Measurements from ENCODE around the gene PDGFC. TPM values are rescaled to one million over a fixed set of nuclear protein-coding genes. Genes with fewer than 3 reads are reported as not detected.

Gene PDGFC
- total RNA-seq, 1 experiment from 2014 or later: 4.5 TPM

GRCh38 chr4:156771171-156771837 lies 200.3 kb downstream of the PDGFC start:
- no peak overlapping the region for H2BK20ac ChIP-seq (ENCODE audit: low read depth, low read length, poor library complexity, severe bottlenecking)
- no peak overlapping the region for H3K23ac ChIP-seq (ENCODE audit: insufficient read length, low read depth, low read length)
- peak overlapping the region; percentile 31 for H3K27ac ChIP-seq (ENCODE audit: insufficient read length, low read depth, low read length)
- no peak overlapping the region; the same call in 1 of the 2 replicates for H3K14ac ChIP-seq (ENCODE audit: insufficient read depth, low read length)
- H3K4me3 Mint-ChIP-seq: no peak overlapping the region
- no peak overlapping the region for H2BK5ac ChIP-seq (ENCODE audit: insufficient read length, low read length)
- H3T11ph ChIP-seq (ENCODE audit: low read length): peak overlapping the region; percentile 5
- no peak overlapping the region for H3K9ac ChIP-seq (ENCODE audit: extremely low read depth, insufficient read length, low read length)
- H3K79me2 ChIP-seq (ENCODE audit: insufficient read depth, low read length): no peaks in the 10 kb centered on the region
- H2BK120ac ChIP-seq (ENCODE audit: low read depth, low read length, poor library complexity, severe bottlenecking): no peak overlapping the region
- peaks cover 19 to 34% of the 10 kb centered on the region in 2 experiments for H3K4me1 Mint-ChIP-seq
- H2BK12ac ChIP-seq (ENCODE audit: insufficient read length, low read depth, low read length): no peak overlapping the region
- no peak overlapping the region for H2AFZ ChIP-seq (ENCODE audit: low read length)
- H3K79me1 ChIP-seq (ENCODE audit: insufficient read depth, low read depth, low read length, poor library complexity, severe bottlenecking): no peaks in the 10 kb centered on the region
- no peaks in the 10 kb centered on the region for H3K9me3 ChIP-seq (ENCODE audit: control insufficient read depth, low read depth, low read length)
- peak overlapping the region in 2 of 3 experiments; percentile 36 to 92; a peak in 2 of 7 replicates for H3K27ac Mint-ChIP-seq
- H3K27me3 ChIP-seq (ENCODE audit: insufficient read depth, low read length): no peaks in the 10 kb centered on the region
- H4K5ac ChIP-seq (ENCODE audit: insufficient read length, low read depth, low read length): no peak overlapping the region
- no peaks in the 10 kb centered on the region for H4K20me1 ChIP-seq (ENCODE audit: control insufficient read depth, insufficient read depth, insufficient read length)
- DNase-seq: peak; percentile 33
- no peak overlapping the region for H3K18ac ChIP-seq (ENCODE audit: insufficient read length, low read depth, low read length)
- H3K27me3 Mint-ChIP-seq (ENCODE audit: low read depth): no peaks in the 10 kb centered on the region
- H3K4me1 ChIP-seq (ENCODE audit: insufficient read depth, low read length): no peaks in the 10 kb centered on the region; the same call in 1 of the 2 replicates
- no peak overlapping the region for H3K4ac ChIP-seq (ENCODE audit: low read depth, low read length)
- no peak overlapping the region for H4K8ac ChIP-seq (replicated peaks; ENCODE audit: insufficient read length, low read depth, low read length)
- H3K56ac ChIP-seq (ENCODE audit: insufficient read length, low read depth, low read length): no peak overlapping the region
- no peak overlapping the region for H4K91ac ChIP-seq (ENCODE audit: insufficient read length, low read depth, low read length)
- H3K23me2 ChIP-seq (ENCODE audit: insufficient read length, low read depth, low read length, poor library complexity, severe bottlenecking): no peaks in the 10 kb centered on the region
- no peaks in the 10 kb centered on the region for H3K9me3 Mint-ChIP-seq
- H3K36me3 Mint-ChIP-seq (ENCODE audit: insufficient read depth in 1 of 3, low read depth in 3 of 3): no peaks in the 10 kb centered on the region
- no peak overlapping the region for H3K4me2 ChIP-seq (ENCODE audit: insufficient read depth, insufficient read length, low read length)
- no peak for TF ChIP-seq CTCF (conservative IDR thresholded peaks at IDR 0.05)
- no peak overlapping the region for H2BK15ac ChIP-seq (ENCODE audit: low read depth, low read length)
- H2AK5ac ChIP-seq (ENCODE audit: insufficient read length, low read length): no peak overlapping the region
- no CpG with 5 or more reads among the region's 6 CpGs for WGBS (ENCODE audit: extremely low coverage, insufficient read length, low lambda C conversion rate)
